ENCODE measurements around the gene SFTPD.
A peak's percentile ranks its signal among the peaks of the same experiment; 100 is the strongest.

Gene SFTPD

DNA sequence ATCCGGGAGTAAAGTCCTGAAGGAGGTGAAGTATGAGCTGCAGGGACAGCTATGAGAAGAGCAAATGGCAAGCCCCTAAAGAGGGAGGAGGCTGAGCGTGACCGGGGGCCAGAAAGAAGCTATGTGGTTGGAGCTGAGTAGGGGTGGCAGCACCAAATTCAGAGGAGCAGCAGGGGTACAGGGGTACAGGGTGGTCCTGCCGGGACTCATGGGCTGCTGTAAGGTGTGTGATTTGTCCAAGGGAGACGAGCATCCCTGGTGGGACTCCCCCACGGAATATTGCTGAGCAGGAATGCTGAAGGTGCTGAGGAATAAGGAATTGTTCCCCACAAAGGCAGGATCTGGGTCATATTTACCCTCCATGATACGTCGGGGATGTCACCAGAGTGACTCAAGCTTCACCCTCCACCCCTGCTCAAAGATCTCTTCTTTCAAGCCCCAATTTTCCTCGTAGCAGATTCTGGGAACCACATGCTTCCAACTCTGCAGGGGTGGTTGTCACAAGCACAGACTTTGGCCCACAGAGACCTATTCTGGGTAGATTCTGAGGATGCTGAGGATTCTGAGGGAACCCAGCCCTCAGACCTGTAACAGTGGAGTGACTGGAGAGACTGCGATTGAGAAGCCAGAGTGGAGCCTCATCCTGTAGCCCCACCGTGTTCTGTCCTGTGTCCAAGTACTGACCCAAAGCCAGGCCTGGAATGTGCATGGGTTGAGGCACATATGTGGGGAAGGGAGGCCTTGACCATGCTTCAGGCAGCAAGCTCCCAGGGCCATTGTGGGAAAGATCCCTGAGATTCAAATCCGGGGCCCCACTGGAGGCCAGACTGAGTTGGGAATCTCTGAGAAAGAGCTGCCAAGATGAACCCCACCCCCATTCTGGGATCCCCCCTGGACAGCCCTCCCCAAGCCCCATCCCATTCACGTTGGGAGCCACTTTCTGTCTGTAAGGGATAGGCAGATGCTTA lies 4.2 kb downstream of the SFTPD start:
- DNase-seq, result no peak

DNA sequence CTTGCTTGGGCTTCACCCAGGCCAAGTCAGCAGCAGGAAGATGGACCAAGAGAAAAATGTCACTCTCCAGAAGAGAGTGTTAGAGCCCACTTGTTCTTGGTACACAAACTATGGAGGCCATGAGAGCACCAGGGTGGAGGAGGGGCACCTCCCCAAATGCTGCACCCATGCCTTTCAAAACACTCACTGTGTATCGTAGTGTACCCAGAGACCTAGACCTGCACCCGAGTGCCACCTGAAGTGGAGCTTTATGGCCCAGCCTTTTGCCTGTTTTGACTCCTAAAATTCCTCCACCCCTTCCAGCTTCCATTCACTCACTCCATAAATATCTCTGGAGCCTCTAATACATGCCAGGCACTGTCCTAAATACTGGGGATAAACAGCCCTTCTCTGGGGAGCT lies 5.0 kb downstream of the SFTPD start:
- DNase-seq, result no peak

DNA sequence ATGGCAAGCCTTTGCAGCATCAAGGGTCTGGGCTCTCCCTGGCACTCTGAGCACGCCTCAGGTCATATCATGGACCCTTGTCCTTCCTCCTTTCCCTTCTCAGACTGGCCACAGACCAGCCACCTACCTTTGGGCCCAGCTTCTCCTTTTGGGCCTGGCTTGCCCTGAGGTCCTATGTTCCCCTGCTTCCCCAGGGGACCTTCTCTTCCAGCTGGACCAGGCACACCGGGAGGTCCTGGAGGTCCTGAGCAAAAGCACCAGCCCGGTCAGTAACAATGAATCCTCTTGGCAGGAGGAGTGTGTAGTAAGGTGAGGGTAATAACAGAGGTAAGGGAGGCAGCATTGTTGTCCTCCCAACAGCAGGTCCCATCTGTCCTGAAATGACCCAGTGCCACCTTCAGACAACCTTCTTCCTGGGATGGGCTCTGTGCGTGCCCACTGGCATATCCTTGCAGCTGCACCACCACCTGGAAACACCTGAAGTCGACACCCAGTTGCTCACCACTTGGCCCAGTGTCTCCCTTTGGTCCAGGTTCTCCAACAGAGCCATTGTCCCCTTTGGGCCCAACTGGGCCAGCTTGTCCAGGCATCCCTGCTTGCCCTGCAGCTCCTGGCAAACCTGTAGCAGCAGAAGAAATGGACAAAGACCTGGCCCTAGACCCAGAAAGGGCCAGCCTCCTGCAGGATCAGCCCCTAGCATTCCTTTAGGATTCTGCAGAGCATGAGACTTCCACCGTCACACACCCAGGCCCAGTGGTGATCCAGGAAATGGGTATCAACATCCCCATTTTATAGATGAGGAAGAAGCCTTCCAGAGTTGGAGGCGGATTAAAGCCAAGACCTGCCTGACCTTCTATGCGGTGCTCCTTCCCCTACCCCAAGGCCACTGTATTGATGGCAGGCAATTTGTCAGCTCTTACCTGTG lies 6.4 kb downstream of the SFTPD start:
- no peak for DNase-seq

DNA sequence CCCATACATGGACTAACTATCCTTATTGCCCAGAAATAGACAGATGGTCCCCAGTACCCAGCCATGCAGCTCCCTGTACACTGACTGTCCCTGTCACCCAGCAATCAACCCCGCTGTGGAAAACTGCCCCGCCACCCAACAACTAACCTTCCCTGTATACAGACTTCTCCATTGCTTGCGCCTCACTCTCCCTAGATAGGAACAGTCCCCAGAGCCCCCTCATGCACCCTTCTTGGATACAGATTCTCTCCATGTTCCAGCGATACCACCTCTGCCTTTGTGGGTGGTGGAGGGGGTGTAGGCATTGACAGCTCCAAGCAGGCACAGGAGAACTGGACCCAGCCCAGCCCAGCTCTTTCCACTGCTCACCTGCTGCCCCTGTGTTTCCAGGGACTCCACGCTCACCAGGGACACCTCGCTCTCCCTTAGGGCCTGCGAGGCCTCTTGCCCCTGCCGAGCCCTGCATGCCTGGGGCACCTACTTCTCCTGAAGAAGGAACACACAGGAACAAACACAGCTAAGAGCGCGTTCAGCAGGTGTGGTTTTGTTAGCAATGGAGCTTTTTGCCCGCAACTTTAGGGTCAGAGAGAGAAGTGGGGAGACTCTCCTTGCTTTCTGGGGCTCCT lies 7.2 kb downstream of the SFTPD start:
- DNase-seq, result no peak

DNA sequence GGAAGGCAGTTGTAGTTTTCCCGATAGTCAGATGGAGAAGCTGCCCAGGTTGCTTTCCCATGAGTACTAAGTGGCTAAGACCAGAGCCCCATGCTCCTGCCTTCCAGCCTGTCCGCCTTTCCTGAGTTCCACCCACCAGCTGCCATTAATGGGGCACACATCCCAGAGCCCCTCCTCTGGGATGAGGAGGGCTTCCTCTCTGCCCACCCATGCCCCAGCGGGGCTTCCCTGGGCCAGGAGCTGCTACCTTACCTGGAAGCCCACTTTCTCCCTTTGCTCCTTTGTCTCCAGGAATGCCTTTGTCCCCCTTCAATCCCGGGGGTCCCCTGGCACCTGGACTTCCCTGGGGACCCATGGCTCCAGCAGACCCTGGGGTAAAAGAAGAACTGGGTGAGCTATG lies 7.8 kb downstream of the SFTPD start:
- no peak for DNase-seq

DNA sequence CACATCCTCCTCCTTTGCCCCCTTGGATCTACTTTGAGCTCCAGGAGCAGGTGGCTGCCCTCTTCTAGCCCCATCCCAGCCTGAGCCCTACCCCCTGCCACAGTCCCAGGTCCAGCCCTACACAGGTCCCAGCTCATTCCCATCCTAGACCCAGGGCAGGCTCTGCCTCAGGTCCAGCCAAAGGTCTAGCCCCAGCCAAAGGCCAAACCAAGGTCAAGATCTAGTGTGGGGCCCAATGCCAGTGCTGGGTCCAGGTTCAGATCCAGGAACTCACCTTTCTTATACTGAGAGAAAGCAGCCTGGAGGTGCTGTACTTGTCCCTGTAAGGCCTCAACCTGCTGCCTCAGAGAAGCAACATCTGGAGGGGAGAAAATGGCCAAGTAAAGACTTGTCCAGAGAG lies 8.5 kb downstream of the SFTPD start:
- DNase-seq, result no peak

DNA sequence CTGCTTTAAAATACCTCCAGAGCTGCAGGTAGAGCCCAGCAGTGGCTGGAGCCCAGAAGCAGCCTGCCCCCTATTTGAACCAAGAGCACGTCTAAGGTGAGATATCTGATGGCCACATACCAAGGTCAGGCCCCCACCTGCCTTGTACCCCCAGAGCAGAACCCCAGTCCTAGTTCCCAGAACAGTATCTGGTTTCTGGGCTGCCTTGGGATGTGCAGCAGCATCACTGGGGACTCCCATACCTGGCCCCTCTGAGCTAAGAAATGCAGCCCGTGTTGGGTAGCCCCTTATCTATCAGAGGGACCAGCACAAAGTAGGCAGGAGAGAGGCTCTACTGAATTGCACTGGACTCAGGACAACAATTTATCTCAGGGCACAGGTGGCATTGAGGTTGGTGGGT lies 8.9 kb downstream of the SFTPD start:
- DNase-seq, result no peak

DNA sequence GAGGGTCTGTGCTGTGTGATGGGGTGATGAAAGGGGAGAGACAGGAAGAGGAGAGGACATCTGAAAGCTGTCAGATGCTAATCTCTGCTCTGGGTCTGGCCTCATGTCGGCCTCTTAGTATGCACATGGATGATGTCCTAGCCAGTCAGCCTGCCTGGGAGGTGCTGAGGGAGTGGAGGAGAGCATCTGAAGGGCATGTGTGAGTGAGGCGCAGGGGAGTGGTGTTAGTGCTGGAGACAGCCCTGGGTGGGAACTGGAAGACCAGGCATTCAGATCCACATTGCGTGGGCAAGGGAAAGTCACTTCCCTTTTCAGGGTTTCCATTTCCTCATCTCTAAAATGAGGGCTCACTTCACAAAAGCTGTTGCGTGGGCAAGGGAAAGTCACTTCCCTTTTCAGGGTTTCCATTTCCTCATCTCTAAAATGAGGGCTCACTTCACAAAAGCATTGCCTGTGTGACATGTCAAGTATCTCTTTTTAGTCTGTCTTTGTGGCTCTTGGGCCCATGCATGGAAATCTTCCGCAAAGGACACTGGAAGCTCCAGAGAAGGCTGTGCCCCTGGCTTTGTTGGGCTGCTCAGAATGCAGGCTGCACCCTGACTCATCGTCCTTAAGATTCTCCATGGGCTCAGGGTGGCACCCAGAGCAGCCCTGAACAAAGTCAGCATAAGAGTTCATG lies 10.0 kb downstream of the SFTPD start:
- DNase-seq, result no peak

DNA sequence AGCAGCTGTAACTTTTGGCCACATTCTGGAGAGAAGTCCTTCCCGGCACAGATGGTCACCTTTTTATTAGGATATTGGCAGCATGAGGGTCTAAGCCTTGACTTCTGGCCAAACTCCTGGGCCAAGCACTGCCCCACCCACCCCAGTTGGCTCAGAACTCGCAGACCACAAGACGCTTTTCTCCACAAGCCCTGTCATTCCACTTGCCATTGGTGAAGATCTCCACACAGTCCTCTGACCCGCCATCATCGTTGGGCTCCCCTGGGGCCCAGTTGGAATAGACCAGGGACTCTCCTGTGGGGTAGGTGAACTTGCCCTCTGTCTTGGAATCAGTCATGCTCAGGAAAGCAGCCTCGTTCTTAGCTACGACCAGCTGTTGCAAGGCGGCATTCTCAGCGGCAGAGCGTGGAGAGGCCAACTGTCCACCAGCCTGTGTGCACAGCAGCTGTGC lies 11.2 kb downstream of the SFTPD start:
- DNase-seq, result no peak

DNA sequence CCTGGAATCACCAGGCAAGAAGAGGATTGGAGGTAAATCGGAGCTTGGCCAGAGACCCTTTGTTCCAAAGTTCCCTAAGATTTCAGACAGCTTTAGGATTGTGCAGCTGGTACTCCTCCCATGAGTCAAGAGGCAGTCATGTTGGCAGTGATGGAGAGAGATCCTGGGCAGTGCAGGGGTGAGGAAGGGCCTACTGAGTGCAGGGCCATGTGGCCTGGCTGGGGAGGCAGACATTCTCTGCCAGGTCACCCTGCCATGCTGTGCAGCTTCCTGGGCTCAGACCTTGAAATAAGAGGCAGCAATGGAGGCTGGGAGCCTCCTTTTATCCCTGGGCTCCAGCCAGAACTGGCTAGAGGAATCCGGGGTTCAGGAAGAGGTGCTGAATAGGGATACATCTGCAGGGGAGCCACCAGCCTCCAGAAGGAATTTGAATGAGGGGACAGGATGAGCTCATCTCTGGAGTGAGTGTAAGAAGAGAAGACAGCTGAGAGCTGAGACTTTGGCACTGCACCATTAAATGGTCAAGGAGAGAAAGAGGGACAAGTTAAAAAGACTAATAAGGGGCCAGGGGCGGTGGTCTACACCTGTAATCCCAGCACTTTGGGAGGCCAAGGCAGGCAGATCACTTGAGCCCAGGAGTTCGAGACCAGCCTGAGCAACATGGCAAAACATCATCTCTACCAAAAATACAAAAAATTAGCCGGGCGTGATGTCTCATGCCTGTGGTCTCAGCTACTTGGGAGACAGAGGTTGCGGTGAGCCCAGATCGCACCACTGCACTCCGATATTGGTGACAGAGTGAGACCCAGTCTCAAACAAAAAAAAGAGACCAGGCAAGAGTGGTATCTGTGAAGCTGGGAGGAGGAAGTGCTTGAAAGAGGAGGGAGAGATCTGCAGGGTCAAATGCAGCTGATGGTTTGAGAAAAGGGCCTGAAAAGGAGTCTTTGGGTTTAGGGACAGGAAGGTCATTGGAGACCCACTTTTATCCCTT lies 12.0 kb downstream of the SFTPD start:
- no peak for DNase-seq

DNA sequence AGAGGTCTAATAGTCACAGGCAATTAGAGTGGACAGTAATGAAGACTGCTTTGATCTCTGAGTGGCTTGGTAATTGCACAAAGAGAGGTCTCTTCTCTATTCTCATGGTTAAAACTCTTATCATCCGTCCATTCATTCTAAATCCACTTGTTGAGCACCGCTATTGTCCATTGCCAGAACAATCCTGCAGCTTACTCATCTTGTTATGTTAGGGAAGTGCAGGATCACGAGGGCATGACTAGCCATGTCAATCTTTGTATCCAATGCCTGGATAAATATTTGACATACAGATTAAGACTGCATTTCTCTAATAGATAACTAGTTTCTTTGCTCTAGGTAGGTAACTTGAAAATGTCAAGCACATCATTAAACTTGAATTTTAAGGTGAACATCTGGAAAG lies 14.9 kb downstream of the SFTPD start:
- no peak for DNase-seq

DNA sequence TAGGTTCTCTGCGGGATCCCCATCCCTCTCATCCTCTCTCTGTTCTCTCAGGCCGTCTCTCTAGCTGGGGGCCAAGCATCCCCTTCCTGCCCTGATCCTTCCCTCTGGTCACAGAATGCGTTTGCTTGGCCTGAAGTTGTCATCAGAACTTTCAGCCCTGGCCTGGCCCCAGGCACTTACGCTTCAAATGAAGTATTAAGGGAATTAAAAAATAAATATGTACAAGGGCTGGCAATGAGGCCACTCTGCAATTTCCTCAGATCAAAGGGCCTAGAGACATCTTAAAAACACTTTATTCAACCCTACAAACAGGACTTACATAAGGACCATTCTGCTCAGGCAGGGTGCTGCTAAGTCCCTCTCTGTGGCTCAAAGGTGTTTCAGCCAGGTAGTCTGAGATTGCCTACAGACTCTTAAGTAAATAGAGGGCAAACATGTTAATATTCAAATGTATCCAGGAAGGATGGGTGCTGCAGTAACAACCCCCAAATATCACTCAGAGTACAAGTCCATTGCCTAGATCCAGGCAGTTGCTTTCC lies 16.0 kb downstream of the SFTPD start:
- no peak for DNase-seq

DNA sequence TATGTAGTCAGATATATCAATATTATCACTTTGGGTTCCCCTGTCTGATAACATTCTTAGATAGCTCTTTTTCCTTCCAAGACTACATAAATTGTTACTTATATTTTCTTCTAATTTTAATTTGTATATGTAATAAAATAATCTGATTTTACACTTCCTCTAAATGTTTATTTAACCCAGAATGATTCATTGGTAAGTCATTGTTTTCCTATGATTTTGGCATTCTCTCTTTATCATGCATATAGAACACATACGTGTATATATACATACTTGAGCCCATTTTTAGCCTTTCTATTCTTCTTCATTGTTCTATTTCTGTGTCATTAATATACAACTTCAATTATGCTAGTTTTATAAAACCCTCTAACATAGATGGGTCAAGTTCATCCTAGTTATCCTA lies 16.6 kb downstream of the SFTPD start:
- DNase-seq, result no peak

DNA sequence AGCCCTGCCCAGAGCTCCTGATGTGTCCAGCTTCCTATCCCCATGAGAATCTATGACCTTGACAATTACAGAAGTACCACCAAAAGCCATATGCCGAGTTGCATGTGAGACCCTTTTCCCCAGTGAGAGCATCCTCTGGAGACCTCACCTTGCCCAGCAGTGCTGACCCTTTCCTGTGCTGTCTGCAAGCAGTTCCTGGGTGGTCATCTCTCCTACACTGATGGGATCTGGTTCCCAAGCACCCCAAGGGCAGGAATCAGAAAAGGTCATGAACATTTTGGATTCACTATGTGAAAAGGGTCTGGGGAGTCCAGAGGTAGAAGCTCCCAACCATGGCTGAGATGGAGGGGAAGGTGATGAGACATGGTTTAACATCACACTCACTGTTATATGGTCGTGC lies 18.2 kb downstream of the SFTPD start:
- no peak for DNase-seq

DNA sequence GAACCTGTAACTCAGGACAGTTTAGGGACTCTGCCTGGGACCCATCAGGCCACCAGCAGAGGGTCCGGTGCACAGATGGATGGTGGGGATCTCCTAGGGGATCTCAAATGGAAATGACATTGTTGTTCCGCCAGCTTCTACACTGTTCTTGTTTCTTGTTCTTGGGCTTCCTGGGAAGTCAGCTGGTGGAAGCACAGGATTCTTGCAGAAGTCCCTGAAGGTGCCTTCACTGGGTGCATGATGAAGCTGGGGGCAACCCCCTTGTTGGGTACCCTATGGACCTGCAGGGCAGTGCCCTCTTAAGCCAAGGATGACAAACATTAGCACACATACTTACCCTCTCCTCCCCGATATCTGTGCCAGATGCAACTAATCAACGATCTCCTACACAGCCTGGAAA lies 18.6 kb downstream of the SFTPD start:
- no peak for DNase-seq

DNA sequence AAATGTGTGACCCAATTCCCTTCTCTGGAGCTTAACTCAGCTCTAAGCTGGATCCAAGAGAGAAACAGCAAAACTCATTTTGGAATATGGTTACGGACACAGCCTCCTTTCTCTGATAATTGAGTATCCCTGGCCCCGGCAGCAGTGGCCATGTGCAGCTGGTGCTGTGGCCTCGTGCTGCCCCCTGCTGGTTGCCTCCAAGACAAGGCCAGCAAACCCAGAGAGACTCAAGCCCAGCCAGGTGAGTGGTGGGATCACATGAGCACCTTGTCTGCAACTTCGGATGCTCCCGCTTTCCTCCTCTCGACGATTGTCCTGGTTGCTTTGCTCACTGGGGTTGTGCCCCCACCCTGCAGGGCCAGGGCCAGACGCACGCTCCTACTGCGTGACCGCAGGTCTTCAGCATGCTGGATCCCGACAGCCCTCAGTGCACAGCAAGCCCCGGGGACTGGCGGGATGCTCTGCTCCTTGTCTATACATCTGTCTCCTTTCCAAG lies 19.4 kb downstream of the SFTPD start:
- DNase-seq, result peak; percentile 82 to 85

DNA sequence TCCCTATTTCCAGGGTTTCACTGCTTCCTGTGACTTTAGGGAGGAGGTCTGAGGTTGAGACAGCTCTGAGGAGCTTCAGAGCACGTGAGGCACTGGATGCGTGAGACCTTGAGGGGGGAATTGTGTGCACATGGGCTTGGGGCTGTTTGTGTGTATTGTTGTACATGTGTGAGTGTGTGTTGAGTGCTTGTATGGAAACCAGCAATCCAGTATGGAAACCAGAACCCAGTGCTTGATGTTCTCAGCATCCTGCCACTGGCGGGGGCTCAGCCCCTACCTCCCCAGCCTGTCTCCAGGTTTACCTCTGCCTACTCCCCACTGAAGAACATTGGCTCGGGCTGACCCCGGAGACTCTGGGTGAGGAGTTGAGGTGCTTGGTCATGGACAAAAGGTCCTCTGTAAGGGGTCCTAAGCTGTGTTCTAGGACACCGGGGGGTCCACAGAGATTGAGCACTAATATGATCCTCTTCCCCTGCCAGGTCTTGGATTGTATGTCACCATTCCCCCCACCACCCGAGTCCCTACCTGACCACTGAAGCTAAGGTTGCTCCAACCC lies 20.8 kb downstream of the SFTPD start:
- no peak for DNase-seq

DNA sequence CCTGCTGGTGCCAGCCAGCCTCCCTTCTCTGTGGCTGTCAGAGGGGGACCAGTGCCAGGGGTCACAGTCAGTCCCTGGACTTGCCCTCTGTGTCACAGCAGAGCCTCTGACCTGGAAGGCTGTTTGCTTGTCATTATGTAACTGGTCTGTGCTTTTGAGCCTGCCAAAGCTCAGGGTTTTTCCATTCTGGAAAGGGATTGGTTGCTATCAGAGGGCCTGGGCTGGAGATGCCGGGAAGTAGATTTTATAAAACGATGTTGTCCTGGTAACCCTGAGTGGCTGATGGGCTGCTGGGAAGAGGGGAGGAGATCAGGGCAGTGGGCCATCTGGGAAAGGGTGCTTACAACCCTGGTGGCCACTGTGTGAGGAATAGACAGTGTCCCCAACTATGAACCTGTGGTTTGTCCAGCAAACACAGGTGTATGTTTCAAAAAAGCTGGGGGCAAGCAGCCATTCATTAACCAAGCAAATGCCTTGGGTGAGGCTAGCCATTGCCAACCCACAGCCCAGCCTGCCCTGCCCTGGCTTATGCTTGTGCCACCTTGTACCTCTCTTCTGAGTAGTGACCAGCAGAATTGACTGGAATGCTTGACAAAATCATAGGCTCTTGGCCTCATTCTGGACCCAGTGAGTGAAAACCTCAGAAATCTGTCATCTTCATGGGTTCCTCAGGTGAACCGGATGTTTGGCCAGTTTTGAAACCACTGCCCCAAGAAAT lies 21.6 kb downstream of the SFTPD start:
- DNase-seq, result no peak

DNA sequence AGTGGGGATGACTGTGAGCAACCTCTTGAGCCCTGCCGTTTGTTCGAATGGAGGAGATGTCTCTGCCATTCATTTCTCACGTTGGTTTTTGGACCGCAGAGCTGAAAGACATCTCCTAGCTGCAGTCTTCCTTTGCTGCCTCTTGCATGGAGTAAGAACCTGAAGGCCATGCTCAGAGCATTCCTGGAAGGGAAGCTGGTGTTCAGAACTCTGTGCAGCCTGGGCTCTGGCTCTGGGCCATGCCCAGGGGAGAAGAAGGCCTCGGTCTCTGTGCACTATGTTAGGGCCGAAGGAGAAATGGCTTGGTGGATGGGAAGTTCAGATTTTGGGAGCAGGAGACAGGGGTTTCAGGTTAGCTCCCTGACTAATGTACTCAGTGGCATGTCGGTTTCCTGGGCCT lies 22.9 kb downstream of the SFTPD start:
- no peak for DNase-seq

DNA sequence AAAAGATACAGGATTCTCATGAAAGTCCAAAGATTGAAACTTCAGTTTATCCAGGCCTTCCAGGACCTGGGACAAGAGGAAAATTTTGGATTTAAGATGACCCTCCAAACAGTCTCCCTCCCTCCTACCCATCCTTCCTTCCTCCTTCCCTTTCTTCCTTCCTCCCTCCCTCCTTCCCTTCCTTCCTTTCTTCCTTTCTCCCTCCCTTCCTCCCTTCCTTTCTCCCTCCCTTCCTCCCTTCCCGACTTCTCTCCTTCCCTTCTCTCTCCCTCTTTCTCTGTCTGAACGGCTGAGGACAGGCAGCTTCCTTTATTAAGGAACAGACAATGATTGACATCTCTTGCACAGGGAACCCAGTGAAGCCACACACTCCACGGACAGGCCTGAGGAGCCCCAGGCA lies 23.3 kb downstream of the SFTPD start:
- no peak for DNase-seq

Data from activated CD4-positive, alpha-beta T cell treated with anti-CD3 and anti-CD28 coated beads, Interleukin-2, amount 50 U/mL, for 48 hours (primary cell).